DLD1 (cell line): Measurements from ENCODE around the gene CLIC6.
"Not testable (repeated sequence)": the region's sequence is repeated elsewhere in the genome, so short reads cannot be mapped to it uniquely, and the experiment has no call there.

Source experiments
- in situ Hi-C: cut with HindIII; loops from 2 replicates; pipeline ENCODE4 v1.10.0; 2017; ENCODE audit warnings: low sequenced_read_pairs

Gene CLIC6

GRCh38 chr21:34651642-34652041 lies 17.2 kb upstream of the CLIC6 start:
- in situ Hi-C loops: no loop called here

- in situ Hi-C loops: no loop called here
Measured at GRCh38 chr21:34653522-34653921, 15.3 kb upstream of the CLIC6 start.

- in situ Hi-C loops: no loop called here
Measured at GRCh38 chr21:34661848-34662247, 6.9 kb upstream of the CLIC6 start.

GRCh38 chr21:34667761-34668160 lies 1.0 kb upstream of the CLIC6 start:
- in situ Hi-C loops: no loop called here

GRCh38 chr21:34669149-34669879 lies 520 bp downstream of the CLIC6 start:
- in situ Hi-C loops: no loop called here

GRCh38 chr21:34669880-34670219 lies 1.1 kb downstream of the CLIC6 start:
- in situ Hi-C loops: not testable (repeated sequence)

- in situ Hi-C loops: no loop called here
Measured at GRCh38 chr21:34670220-34670961, 1.6 kb downstream of the CLIC6 start.

GRCh38 chr21:34670962-34671348 lies 2.2 kb downstream of the CLIC6 start:
- in situ Hi-C loops: no loop called here

- in situ Hi-C loops: no loop called here
Measured at GRCh38 chr21:34671462-34671861, 2.7 kb downstream of the CLIC6 start.

- in situ Hi-C loops: no loop called here
Measured at GRCh38 chr21:34671891-34672290, 3.1 kb downstream of the CLIC6 start.

- in situ Hi-C loops: no loop called here
Measured at GRCh38 chr21:34673006-34673405, 4.2 kb downstream of the CLIC6 start.

- in situ Hi-C loops: no loop called here
Measured at GRCh38 chr21:34674468-34674867, 5.7 kb downstream of the CLIC6 start.

GRCh38 chr21:34675871-34676270 lies 7.1 kb downstream of the CLIC6 start:
- in situ Hi-C loops: no loop called here

- in situ Hi-C loops: no loop called here
Measured at GRCh38 chr21:34679051-34679450, 10.3 kb downstream of the CLIC6 start.

GRCh38 chr21:34684174-34684876 lies 15.5 kb downstream of the CLIC6 start:
- in situ Hi-C loops: no loop called here

- in situ Hi-C loops: no loop called here
Measured at GRCh38 chr21:34687065-34687464, 18.3 kb downstream of the CLIC6 start.

GRCh38 chr21:34687745-34688144 lies 19.0 kb downstream of the CLIC6 start:
- in situ Hi-C loops: no loop called here

- in situ Hi-C loops: no loop called here
Measured at GRCh38 chr21:34688145-34688544, 19.4 kb downstream of the CLIC6 start.

GRCh38 chr21:34688715-34689114 lies 19.9 kb downstream of the CLIC6 start:
- in situ Hi-C loops: no loop called here

- in situ Hi-C loops: no loop called here
Measured at GRCh38 chr21:34690041-34690792, 21.4 kb downstream of the CLIC6 start.

GRCh38 chr21:34690793-34691175 lies 22.0 kb downstream of the CLIC6 start:
- in situ Hi-C loops: no loop called here
